C4-2B (cell line): Measurements from ENCODE around the gene C1QB.

Source experiments
- CTCF ChIP-seq: fragments of 450-650 bp; conservative IDR thresholded peaks from 2 replicates; pipeline ENCODE4 v1.5.1; 2017; ENCODE audit warnings: mild to moderate bottlenecking
- ZFX ChIP-seq: fragments of 450-650 bp; IDR thresholded peaks from 2 replicates; pipeline ENCODE4 v1.6.1; 2017

DNA sequence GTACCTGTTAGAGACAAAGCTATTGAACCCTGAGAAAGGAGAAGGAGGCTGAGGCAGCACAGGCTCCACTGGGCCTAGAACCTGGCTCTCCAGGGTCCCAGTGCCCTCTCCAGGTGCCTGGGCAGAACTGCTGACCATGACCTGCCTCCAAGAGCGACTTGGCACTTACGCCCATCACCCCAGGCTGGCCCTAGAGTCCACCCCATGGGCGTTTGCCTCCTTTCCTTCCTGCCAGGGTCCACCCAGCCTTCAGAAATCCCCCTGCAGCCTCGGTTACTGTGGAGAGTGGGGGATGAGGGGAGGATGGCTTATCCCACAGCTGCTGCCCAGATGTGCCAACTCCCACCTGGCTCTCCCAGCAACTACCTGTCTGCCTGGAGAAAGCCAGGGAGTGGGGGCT, 31.3 kb upstream of the C1QB start:
- TF ChIP-seq CTCF (no peak), ZFX (no peak)
